ENCODE results near the gene ZNF319. TPM values are rescaled to one million over a fixed set of nuclear protein-coding genes. Genes with fewer than 3 reads are reported as not detected.

The ZNF319 gene
- 8.0 TPM for polyA plus RNA-seq (ENCODE audit: insufficient read length)

DNA sequence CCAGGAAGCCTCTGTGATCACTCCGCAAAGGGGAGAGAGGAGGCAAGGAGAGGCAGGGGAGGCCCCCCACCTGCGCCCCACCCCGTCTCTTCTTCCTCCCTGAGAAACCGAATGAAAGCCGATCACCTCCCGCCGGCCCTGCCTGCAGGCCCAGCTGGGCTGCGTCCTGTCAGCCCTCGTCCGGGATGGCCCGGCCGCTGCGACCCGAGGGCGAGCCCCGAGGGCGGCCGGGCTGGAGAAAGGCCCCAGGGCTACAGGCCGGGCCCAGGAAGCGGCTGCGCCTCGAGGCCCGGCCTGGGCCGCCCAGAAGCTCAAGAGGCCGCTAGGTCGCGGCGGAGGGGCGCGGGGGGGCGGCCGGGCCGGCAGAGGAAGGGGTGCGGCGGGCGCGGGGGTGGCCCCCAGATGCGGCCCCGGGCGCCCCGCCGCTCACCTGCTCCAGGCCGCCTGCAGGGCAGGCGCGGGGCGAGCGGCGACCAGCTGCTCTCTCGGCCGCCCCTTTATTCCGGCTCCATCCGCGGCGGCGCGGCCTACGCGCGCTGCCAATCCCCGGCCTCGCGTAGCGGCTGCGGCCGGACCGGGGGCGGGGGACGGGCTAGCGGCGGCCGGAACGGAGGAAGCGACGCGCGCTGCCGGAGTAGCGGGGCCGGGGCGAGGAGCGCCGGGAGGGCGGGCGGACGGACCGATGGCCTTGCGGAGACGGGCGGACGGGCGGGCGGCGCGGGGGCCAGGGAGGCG is at the start of gene ZNF319:
TSS of gene ZNF319 (minus strand) at position 702 of the 735 bp plus-strand sequence. CDS start 2,407 bp downstream, outside the sequence.
- DNase-seq, result no peak

- no peak for DNase-seq
These were observed 49.0 kb upstream of the ZNF319 start for GRCh38 chr16:58049232-58050185.

GRCh38 chr16:58048494-58049231 is 48.2 kb upstream of the ZNF319 start:
- DNase-seq, result no peak

DNA sequence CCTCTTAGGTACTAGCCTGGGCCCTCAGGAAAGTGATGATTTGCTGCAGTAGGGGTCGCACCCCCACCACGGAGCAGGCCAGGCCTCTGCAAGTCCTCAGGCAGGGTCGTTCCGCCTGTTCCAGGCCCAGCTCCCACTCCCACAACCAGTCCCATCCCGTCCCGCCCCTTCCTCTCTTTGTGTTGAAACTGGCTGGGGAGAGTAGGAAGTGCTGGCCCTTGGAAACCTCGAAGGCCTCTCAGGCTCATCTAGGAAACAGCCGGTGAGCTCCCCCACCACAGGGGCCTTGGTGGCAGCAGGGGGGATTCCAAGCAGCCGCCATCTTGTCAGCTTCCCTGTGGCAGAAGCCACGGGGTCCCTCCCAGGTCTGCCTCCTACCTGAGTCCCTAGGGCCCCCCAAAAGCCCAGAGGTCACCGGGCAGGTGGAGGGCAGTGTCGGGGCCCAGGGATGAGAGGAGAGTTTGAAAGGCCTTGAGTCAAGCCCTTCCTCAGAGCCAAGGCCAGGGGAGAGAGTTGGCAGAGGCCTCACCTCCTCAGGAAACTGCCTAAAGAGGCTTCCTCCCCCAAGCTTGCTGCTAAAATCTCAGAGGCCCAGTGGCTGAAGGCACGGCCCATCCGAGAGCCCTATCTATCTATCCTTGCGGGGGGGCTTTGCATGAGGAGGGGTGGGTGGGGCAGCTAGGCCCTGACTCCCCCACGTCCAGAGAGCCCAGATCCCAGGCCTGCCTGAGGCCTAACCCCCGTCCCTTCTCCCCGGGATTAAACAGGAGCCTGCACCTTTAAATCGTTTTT is 47.3 kb upstream of the ZNF319 start:
- DNase-seq, result no peak

DNA sequence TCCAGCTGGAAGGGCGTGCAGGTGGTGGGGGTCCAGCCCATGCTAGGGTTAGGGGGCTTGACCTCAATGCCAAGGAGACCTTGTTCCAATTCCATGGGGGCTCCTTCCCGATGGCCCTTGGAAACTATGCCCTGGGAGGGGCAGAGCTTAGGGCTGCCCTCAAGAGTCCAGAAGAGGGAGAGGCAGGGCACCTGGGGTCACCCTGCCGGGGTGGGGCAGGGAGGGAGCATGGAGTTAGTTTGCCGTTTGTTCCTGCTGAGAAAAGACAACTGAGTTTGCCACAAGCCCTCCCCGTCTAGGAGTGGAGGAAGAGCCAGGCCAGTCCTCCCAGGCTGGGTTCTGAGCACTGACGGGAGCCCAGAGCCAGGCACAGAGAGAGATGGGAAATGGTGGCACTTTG is 46.5 kb upstream of the ZNF319 start:
- DNase-seq, result no peak

GRCh38 chr16:58046054-58046881 is 45.8 kb upstream of the ZNF319 start:
- no peak for DNase-seq

- DNase-seq, result no peak
These were observed 44.6 kb upstream of the ZNF319 start for GRCh38 chr16:58045096-58045495.

DNA sequence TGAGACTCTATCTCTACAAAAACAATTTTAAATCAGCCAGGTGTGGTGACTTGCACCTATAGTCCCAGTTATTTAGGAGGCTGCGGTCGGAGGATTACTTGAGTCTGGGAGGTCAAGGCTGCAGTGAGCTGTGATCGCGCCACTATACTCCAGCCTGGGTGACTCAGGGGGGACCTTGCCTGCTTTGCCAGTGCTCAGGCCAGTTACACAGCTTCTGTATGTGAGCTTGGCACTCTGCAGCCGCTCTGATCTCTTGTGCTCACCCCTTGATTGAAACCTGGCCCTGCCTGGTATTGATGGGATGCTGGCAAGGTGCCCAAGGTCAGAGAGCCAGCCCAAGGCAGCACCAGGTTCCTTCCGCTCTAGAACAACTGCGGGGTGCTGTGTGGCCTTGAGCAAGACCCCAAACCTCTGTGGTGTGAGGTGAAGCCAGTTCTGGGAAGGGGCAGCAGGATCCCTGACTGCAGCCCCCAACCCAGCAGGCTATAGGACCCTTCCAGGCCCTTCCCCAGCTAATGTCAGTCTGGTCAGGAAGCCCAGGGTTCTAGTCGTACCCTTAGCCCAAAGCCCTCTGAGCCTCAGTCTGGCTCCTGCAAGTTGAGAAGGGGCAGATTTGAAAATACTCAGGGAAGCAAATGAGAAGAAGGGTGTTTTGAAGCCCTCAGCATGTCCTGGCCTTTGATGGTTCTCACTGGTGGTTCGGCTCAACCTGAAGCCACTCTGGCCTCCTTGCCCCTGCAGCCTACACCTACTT is 44.0 kb upstream of the ZNF319 start:
- no peak for DNase-seq

DNA sequence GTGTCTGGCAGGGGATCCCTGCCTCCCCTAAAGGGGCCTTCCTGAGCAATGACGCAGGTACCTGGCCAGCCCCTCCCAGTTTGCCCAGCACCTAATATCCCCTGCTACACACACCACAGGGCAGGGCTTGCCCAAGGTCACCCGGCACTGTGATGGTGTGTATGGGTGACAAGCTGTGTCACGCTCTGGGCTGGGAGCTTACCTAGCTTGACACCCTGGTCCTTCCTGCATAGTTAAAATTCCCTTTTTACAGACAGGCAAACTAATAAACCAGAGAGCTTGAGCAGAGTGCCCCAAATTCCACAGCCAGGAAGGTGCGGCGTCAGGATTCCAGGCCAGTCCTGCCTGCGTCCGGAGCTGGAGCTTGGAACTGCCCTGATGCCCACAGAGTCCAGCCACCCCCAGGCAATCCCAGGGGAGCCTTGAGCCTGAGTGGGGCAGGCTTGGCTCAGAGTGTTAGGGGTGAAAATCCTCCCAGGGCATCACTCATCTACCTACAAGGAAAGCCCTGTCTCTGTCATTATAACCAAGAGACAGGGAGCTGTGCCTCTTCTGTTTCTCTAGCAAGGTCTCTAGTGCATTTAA is 43.2 kb upstream of the ZNF319 start:
- no peak for DNase-seq

GRCh38 chr16:58042886-58043515 is 42.5 kb upstream of the ZNF319 start:
- no peak for DNase-seq

DNA sequence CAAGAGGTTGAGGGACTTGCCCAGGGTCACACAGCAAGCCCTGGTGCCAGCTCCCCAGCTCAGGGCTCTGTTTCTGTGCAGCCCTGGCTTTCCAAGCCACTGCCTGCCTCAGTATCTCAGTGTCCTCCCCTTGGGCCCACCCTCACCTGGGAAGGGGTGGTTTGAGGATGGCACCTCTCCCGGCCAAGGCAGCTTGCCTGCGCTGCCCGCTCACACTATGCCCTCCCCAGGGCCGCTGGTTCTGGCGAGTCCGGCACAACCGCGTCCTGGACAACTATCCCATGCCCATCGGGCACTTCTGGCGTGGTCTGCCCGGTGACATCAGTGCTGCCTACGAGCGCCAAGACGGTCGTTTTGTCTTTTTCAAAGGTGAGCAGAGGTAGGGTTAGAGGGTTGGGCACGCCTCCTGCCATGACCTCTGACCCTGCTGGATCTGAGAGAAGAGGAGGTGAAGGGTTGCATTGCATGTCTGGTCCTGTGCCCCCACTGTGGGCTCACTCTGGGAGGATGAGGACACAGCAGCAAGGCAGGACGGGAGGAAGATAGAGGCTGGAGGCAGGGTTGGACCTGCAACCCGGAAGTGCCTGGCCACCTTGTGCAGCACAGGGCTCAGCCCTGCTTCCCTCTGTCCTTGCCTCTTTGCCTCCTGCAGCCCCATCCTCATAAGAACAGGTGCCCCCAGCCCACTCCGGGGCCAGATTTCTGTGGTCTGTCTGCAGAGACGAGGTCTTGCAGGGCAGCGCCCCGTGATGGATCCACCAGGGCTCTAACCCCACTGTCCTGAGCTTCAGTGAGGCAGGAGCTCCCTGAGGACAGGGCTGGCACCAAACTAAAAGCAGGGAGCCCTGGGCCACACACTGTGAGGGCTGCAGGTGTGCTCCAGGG is 41.8 kb upstream of the ZNF319 start:
- DNase-seq, result no peak

DNA sequence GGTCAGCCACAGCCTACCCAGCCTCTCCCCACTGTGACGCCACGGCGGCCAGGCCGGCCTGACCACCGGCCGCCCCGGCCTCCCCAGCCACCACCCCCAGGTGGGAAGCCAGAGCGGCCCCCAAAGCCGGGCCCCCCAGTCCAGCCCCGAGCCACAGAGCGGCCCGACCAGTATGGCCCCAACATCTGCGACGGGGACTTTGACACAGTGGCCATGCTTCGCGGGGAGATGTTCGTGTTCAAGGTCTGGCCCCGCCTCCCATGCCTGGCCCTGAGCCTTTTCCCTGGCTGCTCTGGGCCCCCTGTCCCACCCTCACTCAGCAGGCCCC is 41.1 kb upstream of the ZNF319 start:
- DNase-seq, result no peak

- no peak for DNase-seq
These were observed 40.6 kb upstream of the ZNF319 start for GRCh38 chr16:58040945-58041627.

DNA sequence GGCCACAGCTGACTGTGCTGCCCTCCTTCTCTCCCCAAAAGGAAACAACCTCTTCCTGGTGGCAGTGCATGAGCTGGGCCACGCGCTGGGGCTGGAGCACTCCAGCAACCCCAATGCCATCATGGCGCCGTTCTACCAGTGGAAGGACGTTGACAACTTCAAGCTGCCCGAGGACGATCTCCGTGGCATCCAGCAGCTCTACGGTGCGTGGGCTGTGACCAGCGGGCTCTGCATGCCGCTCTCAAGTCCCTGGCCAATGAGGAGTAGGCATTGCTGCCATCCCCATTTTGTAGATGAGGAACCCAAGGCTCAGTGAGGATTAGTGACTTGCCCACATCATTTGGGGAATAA is 40.0 kb upstream of the ZNF319 start:
- DNase-seq, result no peak

- DNase-seq, result no peak
These were observed 39.5 kb upstream of the ZNF319 start for GRCh38 chr16:58039829-58040495.

GRCh38 chr16:58038219-58038641 is 37.8 kb upstream of the ZNF319 start:
- no peak for DNase-seq

GRCh38 chr16:58037365-58038057 is 37.0 kb upstream of the ZNF319 start:
- no peak for DNase-seq
